Stimulated activated CD4-positive, alpha-beta T cell treated with anti-CD3 and anti-CD28 coated beads, Interleukin-1b, Interleukin-23, amount 100 ng/mL, for 4 hours (primary cell): Measurements from ENCODE around the gene LYSET.
A peak's percentile ranks its signal among the peaks of the same experiment; 100 is the strongest.
"Not testable (repeated sequence)": the region's sequence is repeated elsewhere in the genome, so short reads cannot be mapped to it uniquely, and the experiment has no call there.

Source experiments
- DNase-seq, 2 donors: peaks; one replicate each; pipeline ENCODE4 v3.0.0-alpha.2; 2020; ENCODE audit warnings: low read depth in 2 of 2

The LYSET gene, protein sequence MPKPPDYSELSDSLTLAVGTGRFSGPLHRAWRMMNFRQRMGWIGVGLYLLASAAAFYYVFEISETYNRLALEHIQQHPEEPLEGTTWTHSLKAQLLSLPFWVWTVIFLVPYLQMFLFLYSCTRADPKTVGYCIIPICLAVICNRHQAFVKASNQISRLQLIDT

GRCh38 chr14:93184391-93185348 is at the start of gene LYSET, which contains the start of gene MOAP1:
Gene LYSET (plus strand): TSS chr14:93185317. CDS start chr14:93185406, 89 bp downstream.
Gene MOAP1 (minus strand): TSS chr14:93184897. CDS start chr14:93184242, 655 bp downstream.
- DNase-seq, result peak; percentile 82 to 83

DNA sequence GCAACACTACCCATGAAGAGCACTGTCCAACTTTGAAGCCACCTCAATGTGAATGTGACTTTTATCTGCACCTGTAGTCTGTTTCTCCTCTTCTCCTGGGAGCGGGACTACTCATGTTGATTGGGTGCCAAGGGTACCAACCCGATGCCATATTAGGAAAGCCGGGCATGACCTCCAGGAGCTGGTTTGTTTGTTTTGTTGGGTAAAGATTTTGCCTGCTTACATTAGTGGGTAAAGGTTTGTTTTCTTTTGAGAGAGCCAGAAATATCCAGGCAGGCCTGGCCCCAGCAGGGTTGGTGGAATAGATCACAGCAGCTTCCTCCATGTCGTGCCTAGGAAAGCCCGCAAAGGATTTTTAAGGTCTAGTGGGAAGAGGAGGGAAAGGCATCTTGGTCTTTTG is 49.7 kb upstream of the LYSET start:
- no peak for DNase-seq

GRCh38 chr14:93136009-93136408 is 49.1 kb upstream of the LYSET start:
- no peak for DNase-seq

DNA sequence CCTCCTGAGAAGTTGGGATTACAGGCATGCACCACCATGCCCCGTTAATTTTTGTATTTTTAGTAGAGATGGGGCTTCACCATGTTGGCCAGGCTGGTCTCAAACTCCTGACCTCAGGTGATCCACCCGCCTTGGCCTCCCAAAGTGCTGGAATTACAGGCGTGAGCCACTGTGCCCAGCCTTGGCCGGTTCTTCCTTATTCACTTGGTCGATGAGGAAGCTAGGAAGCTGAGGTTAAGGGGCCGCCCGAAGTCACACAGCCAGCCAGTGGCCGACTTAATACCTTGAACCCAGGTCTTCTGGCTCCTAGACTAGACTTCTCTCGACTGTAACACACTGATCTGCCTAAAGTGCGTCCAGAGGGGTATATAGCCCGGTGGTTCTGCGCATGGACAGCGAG is 48.6 kb upstream of the LYSET start:
- not testable (repeated sequence) for DNase-seq

DNA sequence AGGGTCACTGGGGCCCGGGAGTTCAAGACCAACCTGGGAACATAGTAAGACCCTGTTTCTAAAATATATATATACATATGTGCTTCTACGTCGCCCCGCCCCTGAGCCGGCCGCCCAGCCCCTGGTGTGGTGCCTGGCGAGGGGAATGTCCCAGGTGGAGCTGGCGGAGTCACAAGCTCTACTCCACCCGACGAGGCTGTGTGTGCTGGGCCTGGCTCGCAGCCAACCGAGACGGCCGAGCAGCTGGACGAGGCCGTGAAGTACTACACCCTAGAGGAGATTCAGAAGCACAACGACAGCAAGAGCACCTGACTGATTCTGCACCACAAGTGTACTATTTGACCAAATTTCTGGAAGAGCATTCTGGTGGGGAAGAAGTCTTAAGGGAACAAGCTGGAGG is 47.3 kb upstream of the LYSET start:
- no peak for DNase-seq

DNA sequence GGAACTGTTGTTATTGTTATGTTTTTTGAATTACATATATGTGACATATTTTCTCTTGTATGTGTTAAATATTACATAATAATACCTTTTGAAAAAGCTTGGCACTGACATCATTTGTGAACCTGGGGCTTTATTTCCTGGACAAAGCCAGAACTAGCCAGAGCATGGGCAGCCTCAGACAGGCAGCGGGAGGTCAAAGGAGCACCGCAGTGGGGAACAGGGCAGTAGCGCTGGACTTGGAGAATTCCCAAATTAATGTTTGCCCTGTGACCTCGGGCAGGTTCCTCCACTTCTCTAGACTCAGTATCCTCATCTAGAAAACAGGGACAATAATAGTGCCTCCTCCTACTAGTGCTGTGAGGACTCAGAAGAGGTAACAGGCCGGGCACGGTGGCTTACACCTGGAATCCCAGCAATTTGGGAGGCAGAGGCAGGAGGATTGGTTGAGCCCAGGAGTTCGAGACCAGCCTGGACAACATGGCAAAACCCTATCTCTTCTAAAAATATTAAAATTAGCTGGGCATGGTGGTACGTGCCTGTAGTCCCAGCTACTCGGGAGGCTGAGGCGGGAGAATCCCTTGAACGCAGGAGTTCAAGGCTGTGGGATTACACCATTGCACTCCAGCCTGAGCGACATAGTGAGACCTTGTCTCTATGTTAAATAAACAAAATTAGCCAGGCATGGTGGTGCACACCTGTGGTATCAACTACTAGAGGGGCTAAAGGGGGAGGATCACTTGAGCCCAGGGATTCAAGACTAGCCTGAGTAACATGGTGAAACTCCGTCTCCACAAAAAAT is 42.1 kb upstream of the LYSET start:
- no peak for DNase-seq

DNA sequence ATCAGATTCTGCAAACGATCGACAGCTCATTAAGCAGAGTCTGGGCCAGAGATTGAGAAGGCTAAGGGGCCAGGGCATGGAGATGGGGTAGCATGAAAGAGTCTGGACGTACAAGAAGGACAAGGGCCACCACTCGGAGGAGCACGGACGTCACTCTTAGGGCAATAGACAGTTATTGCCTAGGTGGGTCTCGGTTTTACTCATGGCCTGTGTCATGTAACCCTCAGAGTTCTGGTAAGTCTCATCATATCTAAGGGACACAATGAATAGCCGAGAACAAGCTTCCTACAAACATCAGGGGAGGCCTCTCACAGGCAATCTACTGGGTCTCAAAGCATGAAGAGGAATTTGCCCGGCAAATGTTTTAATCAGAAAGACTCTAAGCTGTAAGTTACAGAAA is 39.0 kb upstream of the LYSET start:
- no peak for DNase-seq

- no peak for DNase-seq
These were observed 36.1 kb upstream of the LYSET start for GRCh38 chr14:93148979-93149378.

GRCh38 chr14:93150227-93151208 is 34.6 kb upstream of the LYSET start:
- DNase-seq, result no peak

DNA sequence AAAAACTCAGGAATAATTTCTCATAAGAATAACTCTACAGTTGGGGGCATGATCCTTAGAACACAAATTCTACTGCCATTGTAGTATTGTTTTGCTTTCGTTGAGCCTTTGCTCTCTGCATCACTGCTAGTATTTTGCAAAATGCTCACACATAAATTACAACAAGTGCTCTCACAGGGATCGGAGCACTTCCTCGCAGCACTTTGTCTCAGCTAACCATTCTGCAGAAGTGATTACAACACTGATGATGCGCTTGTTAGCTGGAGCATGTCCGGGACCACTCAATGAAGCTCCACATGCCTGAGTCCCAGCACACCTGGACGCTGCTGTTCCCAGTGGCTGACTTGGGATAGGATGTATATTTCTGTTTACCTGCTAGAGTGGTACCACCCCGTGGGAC is 32.0 kb upstream of the LYSET start:
- no peak for DNase-seq

- DNase-seq, result no peak
These were observed 29.4 kb upstream of the LYSET start for GRCh38 chr14:93155667-93156066.

DNA sequence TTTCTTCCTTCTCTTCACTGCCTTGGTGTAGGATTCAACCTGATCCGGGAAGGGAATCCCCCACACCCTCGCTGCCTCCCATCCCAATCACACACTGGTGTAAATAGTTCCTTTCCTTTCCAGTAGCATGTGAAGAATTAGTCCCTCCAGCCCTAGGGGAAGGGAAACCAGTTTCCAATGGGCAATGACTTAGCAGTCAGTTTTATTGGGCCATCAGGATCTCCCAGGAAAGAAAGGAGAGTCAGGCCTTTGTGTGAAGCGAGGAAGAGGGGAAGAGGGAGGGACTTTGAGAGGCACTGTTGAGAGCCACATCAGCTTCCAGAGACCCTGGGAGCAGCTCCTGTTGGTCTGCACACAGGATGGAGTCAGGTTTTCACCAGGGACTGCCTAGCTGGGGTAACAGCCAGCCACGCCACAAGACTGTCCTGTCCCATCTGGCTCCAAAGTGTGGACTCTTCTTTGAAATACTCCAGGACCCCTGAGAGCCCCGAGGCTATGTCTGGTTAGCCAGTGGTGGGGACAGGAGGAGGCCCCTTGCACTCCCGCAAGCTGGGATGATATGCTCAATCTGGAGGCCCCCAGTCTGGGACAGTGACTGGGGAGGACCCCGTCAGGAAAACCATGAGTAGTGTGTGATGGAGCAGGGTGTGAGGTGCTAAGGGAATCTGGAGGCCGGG is 28.3 kb upstream of the LYSET start:
- DNase-seq, result no peak

- DNase-seq, result not testable (repeated sequence)
These were observed 26.8 kb upstream of the LYSET start for GRCh38 chr14:93158349-93158748.

DNA sequence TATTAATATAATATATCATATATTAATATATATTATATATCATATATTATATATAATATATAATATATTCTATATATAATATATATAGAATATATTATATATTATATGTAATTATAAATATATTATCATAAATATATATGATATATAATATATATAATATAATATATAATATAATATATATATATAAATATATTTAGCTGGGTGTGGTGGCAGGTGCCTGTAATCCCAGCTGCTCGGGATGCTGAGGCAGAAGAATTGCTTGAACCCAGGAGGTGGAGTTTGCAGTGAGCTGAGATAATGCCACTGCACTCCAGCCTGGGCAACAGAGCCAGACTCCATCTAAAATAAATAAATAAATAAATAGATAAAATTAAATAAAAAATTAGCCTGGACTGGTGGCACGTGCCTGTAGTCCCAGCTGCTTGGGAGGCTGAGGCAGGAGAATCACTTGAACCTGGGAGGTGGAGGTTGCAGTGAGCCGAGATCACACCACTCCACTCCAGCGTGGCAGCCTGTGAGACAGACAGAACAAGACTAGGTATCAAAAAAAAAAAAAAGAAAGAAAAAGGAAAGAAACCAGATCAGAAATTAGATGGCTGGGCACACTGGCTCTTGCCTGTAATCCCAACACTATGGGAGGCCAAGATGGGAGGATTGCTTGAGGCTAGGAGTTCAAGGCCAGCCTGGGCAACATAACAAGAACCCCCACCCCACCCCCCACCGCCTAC is 25.3 kb upstream of the LYSET start:
- not testable (repeated sequence) for DNase-seq

GRCh38 chr14:93160353-93160801 is 24.7 kb upstream of the LYSET start:
- DNase-seq, result no peak

DNA sequence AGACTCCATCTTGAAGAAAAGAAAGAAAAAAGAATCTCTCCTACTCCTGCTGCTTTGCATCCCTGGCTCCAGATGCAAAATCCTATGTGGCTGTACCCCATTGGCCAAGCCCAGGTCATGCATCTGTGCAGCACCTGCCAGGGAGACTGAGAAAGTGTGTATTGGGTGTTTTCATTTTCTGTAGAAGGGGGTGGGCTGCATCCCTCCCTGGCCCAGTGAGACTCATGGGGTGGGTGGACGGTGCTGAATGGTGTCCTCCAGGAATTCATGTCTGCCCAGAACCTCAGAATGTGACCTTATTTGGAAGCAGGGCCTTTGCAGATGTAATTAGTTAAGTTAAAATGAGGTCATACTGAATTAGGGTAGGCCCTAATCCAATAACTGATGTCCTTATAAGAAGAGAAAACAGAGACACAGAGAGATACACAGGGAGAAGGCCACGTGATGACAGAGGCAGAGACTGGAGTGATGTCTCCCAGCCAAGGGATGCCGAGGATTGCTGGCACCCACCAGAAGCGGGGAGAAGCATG is 23.6 kb upstream of the LYSET start:
- no peak for DNase-seq

DNA sequence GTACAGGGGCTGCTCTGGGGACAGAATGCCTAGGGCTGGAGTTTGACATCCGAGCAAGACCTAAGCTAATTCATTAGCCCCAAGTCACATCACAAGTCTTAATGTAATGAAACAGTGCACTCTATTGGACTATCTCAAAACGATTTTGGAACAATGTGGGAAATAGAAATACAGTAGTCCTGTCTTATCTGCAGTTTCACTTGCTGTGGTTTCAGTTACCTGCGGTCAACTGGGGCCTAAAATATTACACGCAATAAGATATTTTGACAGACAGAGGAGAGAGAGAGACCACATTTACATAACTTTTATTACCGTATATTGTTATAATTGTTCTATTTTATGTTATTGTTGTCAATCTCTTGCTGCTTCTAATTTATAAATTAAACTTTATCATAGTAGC is 21.6 kb upstream of the LYSET start:
- no peak for DNase-seq

- DNase-seq, result not testable (repeated sequence)
These were observed 19.5 kb upstream of the LYSET start for GRCh38 chr14:93165271-93166265.
